Jurkat, Clone E6-1 (cell line): Measurements from ENCODE around the gene PRR5L.
"Not testable (repeated sequence)": the region's sequence is repeated elsewhere in the genome, so short reads cannot be mapped to it uniquely, and the experiment has no call there.

ENCODE experiments used
- DNase-seq: peaks from one replicate; pipeline ENCODE4 v3.0.0-alpha.2; 2011; ENCODE audit warnings: low read depth, low spot score
- H3K4me3 ChIP-seq: 2 replicates; pipeline ENCODE4 v1.5.1; 2011; ENCODE audit warnings: mild to moderate bottlenecking, low read length, control low read depth, moderate library complexity

The PRR5L gene

GRCh38 chr11:36467012-36467411 is 170.9 kb downstream of the PRR5L start:
- H3K4me3 ChIP-seq, result no peak overlapping the region
- no peak for DNase-seq

- DNase-seq, result no peak
- no peak overlapping the region for H3K4me3 ChIP-seq
Observed at GRCh38 chr11:36467916-36468315, 171.8 kb downstream of the PRR5L start.

DNA sequence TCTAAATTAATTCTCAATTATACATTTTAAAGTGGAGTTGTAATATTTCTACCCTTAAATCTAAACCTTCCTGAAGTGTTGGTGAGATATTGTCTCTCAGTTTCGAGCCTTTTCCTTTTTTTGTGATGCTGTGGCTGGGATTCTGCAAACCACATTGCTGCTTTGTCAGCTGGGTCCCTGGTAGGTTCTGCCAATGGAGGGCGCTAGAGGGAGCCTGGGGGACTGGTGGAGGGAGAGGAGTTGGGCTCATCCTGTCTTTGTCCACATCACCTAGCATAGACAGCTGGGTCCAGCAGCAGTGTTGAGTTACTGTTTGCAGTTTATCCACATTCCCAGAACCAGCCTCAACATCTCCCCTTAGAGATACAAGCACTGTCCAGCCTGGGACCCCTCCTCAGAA is 173.0 kb downstream of the PRR5L start:
- no peak overlapping the region for H3K4me3 ChIP-seq
- no peak for DNase-seq

DNA sequence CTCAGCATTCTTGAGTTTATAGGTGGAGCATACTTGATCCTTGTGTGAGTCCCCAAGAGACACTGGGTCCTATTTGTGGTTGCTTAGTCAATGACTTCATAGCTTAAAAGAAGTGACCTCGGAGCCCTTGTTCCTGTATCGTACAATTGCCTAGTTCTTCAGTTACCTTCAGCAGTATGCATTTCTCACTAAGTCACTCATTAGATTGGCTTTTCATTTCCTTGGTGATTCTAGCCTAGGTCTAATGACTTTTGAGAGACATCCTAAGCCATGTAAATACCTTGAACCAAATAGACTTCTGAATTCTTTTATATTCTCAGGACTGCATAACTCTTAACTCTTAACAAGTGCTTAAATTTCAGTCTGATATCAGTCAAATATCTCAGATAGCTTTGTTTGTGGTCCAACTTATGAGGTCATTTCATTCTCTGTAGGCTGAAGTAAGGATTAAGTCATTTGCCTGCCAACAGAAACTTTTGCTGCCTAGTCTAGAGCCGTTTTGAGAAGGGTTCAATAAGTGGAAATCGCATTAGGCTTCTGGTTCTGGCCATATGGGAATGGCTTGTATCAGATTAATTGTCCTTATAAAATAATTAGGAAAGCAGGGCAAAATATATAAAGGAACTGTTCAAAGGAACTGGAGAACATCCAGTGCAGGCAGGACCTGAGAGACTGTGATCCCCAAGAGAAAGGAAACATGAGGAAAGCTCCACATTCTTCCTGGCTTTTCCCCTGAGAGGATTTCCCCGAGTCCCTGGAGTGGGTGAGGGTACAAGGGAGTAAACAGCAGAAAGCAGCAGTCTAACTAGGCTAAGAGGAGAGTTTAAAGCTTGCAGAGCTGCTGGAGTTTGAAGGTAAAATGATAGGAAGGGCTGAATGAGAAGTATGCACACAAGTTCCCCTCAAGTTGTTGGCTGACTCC is 174.1 kb downstream of the PRR5L start:
- H3K4me3 ChIP-seq, result no peak overlapping the region
- no peak for DNase-seq

DNA sequence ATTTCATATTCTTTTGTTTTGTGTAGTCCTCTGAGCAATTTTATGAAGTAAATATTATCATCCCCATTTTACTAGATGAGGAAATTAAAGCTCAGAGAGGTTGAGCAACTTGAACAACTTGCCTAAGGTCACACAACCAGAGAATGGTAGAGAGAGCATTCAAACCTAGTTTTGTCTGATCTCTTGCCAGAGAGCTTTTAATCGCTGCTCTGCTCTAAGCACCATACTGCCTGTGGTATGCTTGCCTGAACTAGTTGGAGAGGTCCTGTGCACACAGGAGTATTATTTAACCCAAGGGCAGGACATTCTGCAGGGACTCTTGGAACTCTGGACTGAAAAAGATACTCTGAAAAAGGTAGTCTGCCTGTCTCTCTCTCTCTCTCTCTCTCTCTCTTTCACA is 175.5 kb downstream of the PRR5L start:
- DNase-seq, result no peak
- H3K4me3 ChIP-seq, result no peak overlapping the region

GRCh38 chr11:36475192-36475591 is 179.1 kb downstream of the PRR5L start:
- no peak for DNase-seq
- H3K4me3 ChIP-seq, result no peak overlapping the region

GRCh38 chr11:36478700-36479329 is 182.7 kb downstream of the PRR5L start:
- no peak overlapping the region for H3K4me3 ChIP-seq
- DNase-seq, result peak; percentile 51

DNA sequence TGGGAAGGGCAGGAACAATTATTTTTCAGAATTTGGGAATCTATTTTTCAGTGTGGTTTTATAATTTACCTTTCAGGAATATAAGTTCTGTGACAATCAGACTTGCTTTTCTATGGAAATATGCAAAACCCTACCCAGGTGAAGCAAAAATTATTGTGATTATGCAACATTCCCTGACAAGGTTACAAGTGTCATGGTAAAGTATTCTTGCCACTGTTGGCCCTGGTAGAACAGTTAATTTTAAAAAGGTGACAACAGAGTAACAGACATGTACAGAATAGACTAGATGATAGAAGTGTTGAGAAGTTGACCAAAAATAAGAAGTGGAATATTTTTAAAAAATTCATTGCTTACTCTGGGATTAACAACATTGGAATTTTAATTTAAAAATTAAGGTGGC is 184.7 kb downstream of the PRR5L start:
- no peak overlapping the region for H3K4me3 ChIP-seq
- DNase-seq, result no peak

DNA sequence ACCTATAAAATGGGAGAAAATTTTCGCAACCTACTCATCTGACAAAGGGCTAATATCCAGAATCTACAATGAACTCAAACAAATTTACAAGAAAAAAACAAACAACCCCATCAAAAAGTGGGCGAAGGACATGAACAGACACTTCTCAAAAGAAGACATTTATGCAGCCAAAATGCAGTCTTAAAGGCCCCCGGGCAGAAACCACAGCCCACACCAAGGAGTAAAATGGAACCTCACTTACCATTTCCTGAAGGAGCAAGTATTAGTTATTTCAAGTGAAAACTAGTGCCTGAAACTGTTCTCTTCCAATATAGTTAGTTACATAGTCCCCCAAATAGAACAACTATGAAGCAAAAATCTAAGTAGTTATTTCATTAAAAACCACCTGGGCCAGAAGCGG is 187.0 kb downstream of the PRR5L start:
- DNase-seq, result peak; percentile 58
- H3K4me3 ChIP-seq, result not testable (repeated sequence)

DNA sequence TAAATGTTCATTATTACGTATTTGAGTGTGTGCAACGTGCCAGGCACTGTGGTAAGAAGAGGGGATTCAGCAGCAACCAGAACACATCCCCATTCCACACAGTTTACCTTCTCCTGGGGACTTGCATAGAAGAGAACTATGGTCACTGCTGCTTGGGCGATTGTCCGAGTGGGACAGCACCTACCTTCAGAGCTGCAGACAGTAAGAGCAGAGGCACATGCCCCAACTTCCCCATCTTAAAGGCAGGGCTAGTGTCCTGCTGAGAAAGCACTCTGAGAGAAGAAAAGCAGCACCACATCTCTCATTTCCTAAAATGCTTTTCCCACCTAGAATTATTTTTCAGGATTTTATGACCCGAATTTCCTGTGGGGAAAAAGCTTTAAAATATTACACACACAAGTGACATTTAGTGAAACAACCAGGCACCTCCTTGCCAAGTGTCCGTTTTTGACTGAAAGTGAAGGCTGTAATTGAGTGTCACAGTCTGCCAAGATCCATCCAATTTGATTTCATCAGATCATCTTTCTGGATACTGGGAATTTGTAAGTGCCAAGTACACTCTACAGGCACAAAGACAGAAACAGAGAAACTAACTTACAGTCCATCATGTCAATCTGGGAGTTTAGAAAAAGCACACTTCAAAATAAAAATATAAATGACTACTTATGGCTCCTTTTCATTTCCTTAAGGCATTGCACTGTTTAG is 189.4 kb downstream of the PRR5L start:
- DNase-seq, result no peak

DNA sequence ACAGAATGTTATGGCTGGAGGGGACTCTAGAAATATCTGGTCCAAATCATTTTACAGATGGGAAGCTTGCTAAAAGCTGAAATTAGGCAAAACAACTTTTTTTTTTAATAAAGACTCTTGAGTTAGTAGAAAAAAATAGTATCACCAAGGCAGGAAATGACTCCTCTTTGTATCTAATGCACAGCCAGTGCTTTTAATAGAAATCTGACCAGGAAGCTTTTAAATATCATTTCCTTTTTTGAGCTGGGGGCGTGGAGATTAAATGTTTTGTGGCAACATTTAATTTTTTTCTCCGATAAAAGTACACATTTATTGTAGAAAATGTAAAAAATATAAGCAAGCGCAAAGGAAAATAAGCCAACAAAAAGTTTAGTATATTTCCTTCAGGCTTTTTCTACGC is 191.5 kb downstream of the PRR5L start:
- no peak overlapping the region for H3K4me3 ChIP-seq
- no peak for DNase-seq

More for the DNA sequence above, 189.4 kb downstream of the PRR5L start:
- H3K4me3 ChIP-seq, result no peak overlapping the region

GRCh38 chr11:36488096-36488495 is 192.0 kb downstream of the PRR5L start:
- DNase-seq, result peak; percentile 70
- H3K4me3 ChIP-seq, result no peak overlapping the region

GRCh38 chr11:36490026-36490806 is 194.1 kb downstream of the PRR5L start:
- no peak for DNase-seq
- H3K4me3 ChIP-seq, result no peak overlapping the region

DNA sequence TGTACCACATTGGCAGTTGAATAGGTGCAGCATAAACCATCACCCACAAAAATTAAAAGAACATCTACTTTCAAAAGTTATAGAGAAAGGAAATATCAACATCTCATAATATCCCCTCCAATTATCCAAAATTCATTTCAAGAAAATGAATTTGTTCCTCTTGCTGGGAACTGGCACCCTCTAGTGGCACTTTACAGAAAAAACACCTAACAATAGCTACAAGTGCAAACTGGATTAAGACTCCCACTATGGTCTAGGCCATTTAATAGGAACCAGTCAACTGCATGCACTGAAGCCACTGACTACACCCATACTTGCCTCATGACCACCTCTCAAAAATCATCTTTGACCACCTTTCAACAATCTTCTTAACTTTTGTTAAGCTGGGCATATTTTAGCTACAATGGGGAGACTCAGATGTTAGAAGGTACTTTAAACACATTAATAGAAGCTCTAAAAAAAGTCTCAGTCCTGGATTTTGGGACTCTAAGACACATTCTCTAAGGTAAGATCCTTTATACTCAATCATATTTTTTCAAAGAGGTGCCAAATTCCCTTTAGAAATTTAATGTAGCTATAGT is 196.7 kb downstream of the PRR5L start:
- no peak overlapping the region for H3K4me3 ChIP-seq
- DNase-seq, result peak; percentile 66

DNA sequence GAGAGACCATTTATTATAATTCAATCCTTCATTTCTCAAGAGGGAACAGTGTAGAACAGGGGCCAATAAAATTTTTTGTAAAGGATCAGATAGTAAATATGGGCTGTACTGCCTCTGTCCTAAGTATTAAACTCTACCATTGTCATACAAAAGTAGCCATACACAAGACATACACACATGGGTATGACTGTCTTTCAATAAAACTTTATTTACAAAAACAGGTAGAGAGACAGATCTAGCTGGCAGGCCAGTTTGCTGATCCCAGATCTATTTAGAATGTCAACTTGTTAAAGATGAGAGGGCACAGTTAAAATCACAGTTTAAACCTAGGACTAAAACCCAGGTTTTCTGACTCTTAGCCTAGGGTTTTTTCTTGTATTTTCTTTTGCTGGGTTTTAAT is 197.2 kb downstream of the PRR5L start:
- no peak for DNase-seq
- H3K4me3 ChIP-seq, result no peak overlapping the region

DNA sequence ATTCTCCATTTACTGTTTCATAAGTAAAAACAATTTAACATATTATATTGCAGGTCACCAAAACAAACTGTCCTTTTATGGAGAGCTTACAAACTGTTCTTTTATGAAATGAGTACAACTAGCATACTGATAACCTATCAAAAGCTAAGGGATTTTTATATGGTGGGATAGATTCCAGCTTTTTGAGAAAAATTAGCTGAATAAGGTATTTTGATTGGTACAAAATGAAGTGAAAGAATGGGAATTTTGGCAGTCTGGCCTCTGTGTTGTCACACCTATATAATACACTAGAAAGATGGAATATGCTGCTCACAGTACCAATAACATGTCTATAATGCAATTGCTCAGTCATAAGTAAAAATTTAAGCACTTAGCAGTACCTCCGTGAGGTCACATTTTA is 202.6 kb downstream of the PRR5L start:
- no peak for DNase-seq
- H3K4me3 ChIP-seq, result no peak overlapping the region

DNA sequence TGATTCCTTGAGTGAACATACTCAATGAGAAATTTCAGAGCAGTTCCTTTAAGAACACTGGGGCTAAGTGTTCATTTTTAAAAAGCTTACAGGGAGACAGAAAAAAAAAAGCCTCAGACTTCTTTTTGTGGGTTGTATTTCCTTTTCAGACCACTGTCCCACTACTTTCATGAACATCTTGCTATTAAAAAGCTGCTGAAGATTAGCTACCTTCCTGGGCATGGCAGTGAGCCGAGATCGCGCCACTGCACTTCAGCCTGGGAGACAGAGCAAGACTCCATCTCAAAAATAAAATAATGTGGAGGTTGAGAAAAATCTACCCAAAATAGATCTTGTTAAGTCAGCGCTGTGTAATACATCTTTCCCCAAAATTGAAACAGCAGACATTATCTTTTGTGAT is 203.2 kb downstream of the PRR5L start:
- no peak overlapping the region for H3K4me3 ChIP-seq
- DNase-seq, result peak; percentile 32

GRCh38 chr11:36500315-36500721 is 204.2 kb downstream of the PRR5L start:
- no peak for DNase-seq
- no peak overlapping the region for H3K4me3 ChIP-seq

GRCh38 chr11:36501236-36501635 is 205.1 kb downstream of the PRR5L start:
- no peak overlapping the region for H3K4me3 ChIP-seq
- no peak for DNase-seq
